GM21367 (cell line): ENCODE data around the gene IL36B.

Source experiments
- ATAC-seq: cut with Tn5 transposase; IDR thresholded peaks from one replicate; pipeline ENCODE4 v1.9.1; 2021; ENCODE audit not compliant: unreplicated experiment

IL36B gene

DNA sequence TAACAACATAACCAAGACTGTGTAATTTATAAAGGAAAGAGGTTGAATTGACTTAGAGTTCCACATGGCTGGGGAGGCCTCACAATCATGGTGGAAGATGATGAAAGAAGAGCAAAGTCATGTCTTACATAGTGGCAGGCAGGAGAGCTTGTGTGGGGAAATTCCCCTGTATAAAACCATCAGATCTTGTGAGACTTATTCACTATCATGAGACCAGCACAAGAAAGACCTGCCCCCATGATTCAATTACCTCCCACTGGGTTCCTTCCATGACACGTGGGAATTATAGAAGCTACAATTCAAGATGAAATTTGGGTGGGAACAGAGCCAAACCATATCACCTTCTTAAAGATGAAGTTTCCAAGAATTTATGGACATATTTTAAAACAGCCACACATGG, 3.9 kb upstream of the IL36B start:
- ATAC-seq: no peak

DNA sequence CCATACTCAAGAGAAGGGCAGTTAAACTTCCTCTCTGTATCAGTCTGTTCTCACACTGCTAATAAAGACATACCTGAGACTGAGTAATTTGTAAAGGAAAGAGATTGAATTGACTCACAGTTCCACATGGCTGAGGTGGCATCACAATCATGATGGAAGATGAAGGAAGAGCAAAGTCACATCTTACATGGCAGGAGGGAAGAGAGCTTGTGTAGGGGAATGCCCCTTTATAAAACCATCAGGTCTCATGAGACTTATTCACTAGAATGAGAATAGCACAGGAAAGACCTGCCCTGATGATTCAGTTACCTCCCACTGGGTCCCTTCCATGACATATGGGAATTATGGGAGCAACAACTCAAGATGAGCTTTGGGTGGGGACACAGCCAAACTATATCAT, 1.4 kb upstream of the IL36B start:
- ATAC-seq: no peak

DNA sequence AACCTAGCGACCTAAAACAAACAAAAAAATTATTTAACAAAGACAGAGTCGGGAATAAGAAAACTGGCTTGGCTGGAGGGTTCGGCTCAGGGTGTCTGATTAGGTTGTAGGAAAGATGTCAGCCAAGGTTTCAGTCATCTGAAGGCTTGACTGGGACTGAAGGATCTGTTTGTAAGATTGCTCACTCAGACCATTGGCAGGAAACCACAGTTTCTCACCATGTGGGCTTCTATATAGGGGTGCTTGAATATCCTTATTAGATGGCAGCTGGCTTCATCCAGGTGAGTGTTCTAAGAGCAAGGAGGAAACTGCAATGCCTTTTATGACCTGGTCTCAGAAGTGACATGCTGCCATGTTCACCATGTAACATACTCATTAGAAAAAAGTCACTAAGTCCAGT, 999 bp upstream of the IL36B start:
- ATAC-seq: no peak

DNA sequence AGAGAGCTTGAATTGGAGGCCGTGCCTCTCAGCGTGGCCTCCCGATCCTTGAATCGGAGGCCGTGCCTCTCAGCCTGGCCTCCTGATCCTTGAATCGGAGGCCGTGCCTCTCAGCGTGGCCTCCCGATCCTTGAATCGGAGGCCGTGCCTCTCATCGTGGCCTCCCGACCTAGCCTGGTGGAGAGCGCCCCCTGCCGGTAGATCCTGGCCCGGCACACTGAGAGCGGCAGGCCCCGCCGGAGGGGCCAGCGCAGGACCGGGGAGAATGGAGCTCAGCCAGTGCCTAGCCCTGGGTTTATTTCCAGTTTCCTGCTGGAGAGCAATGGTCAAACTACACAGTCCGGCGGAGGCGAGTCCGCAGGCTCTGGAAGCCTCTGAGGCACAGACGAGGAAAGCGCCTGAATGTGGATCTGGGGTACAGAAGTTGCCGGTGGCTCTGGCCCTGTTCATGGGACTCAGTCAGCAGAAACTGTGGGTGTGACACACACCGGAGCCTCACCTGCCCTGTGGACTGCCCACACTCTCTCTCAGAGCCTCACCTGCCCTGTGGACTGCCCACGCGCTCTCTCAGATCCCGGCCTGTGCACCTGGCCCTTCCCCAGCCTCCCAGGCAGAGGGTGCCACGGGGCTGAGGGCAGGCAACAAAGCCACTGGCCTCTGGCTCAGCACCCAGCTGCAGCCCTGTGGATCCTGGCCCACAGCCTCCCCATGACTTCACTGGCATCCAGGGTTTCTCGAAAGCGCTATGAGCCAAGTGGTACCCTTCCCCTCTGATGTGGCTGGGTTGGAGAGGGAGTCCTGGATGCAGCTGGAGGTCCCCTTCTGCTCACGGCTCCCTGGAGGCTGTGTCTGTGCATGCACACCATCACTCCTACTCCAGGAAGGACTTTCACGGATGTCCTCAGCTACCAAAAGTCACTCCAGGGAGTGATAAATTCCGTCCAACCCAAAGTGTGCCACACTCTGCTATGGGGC, 1.5 kb downstream of the IL36B start:
- no peak for ATAC-seq

- ATAC-seq: no peak
Observed at GRCh38 chr2:113046465-113046864, 6.2 kb downstream of the IL36B start.

GRCh38 chr2:113041871-113042270, 10.8 kb downstream of the IL36B start:
- no peak for ATAC-seq

- ATAC-seq: no peak
Observed at GRCh38 chr2:113039719-113040118, 12.9 kb downstream of the IL36B start.

GRCh38 chr2:113039158-113039557, 13.5 kb downstream of the IL36B start:
- no peak for ATAC-seq

DNA sequence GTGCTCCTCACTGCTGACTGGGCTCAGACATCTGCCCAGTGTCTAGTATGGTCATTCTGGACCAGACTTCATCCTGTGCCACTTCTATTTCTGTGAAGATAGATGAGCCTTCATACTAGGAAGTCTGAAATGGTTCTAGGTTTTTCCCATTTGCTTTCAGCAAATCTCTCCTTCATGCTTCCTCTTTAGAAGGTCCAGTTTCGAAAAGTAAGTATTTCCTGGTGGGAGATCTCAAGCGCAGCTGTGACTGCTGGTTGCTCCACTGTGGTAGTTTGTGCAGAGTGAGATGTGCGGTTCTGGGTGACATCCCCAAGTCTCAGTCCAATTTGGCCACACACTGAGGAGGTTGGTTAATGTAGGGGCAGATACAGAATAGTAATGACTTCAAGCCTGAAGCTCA, 14.4 kb downstream of the IL36B start:
- no peak for ATAC-seq

DNA sequence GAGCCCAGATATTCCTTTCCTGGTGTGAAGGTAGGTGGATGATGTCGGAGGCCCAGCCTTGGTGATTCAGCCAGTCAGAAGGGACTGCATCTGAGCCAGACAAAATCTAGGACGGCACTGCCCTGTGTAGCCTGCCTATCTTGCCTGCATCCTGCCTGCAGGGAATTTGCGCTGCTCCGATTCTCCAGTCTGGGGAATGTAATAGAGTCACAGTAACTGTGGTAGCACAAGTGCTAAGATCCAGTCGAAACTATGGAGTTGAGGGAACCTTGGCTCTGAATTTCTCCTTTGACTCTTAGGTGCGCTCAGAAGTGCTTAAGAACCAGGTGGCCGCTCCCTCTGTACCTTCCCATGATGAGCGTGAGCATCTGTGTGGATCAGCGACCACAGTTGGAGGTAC, 15.9 kb downstream of the IL36B start:
- no peak for ATAC-seq

- ATAC-seq: no peak
Observed at GRCh38 chr2:113034016-113034415, 18.7 kb downstream of the IL36B start.

DNA sequence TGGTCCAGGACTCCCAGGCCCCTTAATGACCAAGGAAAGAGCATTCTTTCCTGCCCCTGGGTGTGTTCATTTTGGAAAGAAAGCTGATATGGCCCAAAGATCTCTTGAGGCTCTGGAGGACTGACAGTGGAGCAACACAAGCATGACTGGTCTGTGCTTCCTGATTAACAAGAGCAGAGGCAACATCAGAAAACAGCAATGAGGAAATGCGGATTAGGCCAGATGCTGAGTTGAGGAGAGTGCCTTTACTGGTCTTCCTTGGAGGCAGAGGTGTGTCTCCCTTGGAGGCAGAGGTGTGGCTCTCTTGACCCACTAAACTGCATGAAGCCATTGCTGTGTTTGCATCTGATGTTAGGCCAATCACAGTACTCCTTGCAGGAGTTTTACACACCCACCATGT, 19.9 kb downstream of the IL36B start:
- no peak for ATAC-seq

- ATAC-seq: no peak
Observed at GRCh38 chr2:113028112-113028511, 24.6 kb downstream of the IL36B start.

DNA sequence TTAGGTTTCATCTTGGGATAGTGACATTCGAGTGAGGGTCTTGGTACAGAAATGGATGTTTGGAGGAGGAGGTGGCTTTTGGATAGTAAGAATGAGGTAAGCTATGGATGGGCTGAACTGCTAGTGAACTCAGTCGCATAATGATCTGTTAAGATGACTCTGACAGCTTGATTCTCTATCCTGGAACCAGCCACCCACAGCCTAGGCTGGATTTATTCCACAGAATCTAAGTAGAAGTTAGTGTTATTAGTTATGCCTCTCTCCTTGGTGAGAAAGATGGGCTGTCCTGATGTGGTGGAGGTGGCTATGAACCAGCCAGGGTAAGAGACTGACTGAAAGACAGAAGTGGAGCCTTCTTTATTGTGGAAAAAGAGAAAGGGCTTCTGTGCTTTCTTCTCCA, 25.0 kb downstream of the IL36B start:
- ATAC-seq: no peak

DNA sequence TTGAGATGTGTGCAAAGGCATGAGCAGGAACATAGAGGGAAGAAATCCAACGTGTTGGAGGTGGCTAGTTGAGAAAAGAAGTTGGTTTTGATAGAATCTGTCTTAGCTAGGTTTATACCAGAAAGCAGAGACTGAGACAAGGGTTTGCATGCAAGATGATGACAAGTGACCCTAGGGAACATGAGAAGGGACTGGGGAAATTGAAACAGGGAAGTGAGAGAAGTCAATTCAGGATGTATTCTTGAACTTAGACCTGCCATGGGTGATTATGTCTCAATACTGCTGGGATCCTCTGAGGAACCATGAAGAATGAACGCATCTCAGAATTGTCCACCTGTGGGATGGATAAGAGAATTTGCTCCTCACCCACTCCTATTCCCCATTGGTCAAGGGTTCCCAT, 26.9 kb downstream of the IL36B start:
- no peak for ATAC-seq

GRCh38 chr2:113024764-113025163, 27.9 kb downstream of the IL36B start:
- ATAC-seq: no peak

- ATAC-seq: no peak
Observed at GRCh38 chr2:113021312-113021711, 31.4 kb downstream of the IL36B start.

GRCh38 chr2:113018509-113018908, 34.2 kb downstream of the IL36B start:
- ATAC-seq: no peak

GRCh38 chr2:113015655-113016054, 37.0 kb downstream of the IL36B start:
- no peak for ATAC-seq

GRCh38 chr2:113015042-113015441, 37.6 kb downstream of the IL36B start:
- no peak for ATAC-seq

DNA sequence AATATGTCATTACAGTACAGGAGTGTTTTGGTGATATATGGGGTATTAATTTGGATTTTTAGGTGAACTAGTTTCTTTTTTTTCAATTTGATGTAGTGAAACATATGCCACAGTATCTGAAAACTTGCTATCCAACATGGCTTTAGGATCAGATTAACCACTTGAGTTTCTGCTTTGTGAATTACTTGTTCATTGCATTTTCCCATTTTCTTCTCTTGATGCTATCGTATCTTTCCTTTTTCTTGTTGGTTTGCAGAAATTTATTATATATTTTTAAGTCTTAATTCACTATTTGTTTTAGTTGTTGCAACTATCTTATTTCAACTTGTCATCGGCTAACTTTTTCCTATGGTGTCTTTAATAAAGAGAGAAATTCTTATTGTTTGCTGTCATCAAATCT, 38.6 kb downstream of the IL36B start:
- ATAC-seq: no peak

DNA sequence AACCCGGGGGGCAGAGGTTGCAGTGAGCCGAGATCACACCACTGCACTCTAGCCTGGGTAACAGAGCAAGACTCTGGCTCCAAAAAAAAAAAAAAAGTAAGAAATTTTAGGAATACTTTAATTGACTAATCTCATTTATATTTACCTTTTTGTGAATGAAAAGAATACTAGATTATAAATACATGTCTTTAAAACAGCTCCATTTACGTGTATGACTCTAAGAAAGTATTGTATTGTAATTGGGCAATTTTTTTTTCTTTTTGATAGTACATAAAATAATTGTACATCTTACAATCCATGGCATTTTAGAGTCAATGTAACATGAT, 39.4 kb downstream of the IL36B start:
- no peak for ATAC-seq
